Right lung (tissue), 5 donors: ENCODE data around the gene ZSWIM1. TPM values are rescaled to one million over a fixed set of nuclear protein-coding genes. Genes with fewer than 3 reads are reported as not detected.

Experiments used
- DNase-seq, 2 donors: peaks; one replicate each; pipeline ENCODE4 v3.0.0-alpha.2; 2013
- polyA plus RNA-seq, 5 donors: library from polyadenylated mRNA; unstranded; fragments of 120-200 nt; gene quantifications; one replicate each; pipeline versions ENCODE4 v1.2.1 to v1.2.3, GENCODE V29; 2013; ENCODE audit warnings: inconsistent platforms in 1 of 5, low replicate concordance in 1 of 5; ENCODE audit not compliant: insufficient read length in 5 of 5, insufficient read depth in 1 of 5

Gene ZSWIM1
- polyA plus RNA-seq, 5 donors = 12.0 to 15.5 (median 14.3) TPM

DNA sequence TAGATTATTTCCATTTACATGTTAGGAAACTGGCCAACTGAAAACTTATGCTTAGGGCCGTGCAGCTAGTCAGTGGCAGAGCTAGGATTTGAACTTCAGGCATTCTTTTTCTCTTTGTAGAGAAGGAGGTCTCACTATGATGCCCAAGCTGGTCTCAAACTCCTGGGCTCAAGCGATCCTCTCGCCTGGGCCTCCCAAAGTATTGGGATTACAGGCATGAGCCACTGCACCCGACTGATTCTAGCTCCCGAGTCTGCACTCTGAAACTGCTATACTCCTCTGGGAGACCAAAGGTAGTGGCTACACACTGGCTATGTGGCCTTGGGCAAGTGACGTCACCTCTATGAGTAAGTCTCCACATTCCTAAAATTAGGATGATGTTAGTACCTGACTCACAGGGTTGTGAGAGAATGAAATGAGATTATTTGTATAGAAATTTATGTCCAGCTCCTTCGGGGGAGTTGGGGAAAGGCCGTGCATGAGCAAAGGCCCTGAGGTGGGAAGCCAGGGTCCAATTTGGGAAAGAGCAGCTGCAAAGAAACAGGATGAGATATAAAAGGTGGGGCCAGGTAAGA is 24.6 kb downstream of the ZSWIM1 start:
- no peak for DNase-seq

DNA sequence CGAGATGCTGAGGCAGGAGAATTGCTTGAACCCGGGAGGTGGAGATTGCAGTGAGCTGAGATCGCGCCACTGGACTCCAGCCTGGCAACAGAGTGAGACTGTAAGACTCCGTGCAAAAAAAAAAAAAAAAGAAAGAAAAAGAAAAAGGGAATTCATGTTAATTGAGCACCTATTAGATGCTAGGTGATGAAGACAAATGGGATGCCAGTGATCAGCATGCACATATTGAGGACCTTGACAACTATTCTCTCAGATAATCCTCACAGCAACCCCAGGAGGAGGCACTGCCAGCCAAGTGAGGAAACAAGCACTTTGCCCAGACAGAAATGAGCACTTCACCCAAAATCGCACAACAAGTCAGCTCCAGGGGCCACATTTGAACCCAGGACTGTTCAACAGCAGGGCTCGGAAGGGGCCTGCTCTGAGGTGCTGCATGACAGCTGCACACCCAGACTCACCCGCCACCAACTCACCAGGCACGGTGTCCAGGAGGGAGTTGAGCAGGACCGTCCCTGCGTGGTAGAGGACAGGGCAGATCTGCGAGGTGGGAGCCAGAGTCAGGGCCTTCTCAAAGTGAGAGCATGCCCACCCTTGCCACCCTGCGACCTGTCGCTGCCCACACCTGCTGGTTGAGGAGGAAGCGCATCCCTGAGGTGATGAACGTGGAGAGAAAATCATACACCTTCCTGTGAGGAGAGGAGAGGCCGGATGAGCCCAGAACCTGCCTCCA is 26.4 kb downstream of the ZSWIM1 start:
- no peak for DNase-seq

DNA sequence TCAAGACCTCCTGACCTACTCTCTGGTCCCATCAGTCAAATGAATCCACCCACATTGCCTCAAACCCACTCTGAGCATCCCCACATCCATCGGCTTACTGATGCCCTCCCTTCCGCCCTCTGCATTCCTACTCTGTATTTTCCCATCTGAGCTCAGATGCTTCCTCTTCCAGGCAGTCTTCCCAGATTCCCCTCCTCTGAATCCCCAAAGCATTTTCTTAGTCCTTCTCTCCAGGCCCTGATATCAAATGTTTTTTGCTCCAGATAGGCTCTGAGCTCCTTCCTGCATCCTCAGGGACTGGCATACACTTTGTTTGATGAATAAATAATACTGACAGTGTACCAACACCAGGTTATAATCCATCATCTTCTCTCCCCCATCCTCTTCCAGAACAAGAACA is 27.1 kb downstream of the ZSWIM1 start:
- no peak for DNase-seq

DNA sequence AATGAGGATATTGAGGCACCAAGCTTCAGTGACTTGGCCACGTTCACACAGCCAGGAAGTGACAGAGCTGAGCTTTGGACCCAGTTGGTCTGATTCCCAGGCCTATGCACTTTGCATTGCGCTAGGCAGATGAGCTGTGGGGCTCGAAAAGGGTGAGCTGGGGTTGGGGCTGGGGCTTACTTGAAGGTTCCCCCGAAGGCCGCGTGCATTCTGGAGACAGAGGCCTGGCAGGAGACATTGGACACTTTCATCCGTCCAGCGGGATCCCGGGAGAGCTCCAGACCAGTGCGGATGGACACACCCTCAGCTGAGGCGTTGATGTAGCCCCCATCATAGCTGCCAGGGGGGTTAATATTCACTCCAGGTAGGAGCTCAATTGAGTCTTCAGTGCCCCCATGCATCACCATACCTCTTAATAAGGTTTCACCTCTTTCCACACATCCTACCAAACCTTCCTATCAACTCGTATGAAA is 28.3 kb downstream of the ZSWIM1 start:
- DNase-seq = no peak

DNA sequence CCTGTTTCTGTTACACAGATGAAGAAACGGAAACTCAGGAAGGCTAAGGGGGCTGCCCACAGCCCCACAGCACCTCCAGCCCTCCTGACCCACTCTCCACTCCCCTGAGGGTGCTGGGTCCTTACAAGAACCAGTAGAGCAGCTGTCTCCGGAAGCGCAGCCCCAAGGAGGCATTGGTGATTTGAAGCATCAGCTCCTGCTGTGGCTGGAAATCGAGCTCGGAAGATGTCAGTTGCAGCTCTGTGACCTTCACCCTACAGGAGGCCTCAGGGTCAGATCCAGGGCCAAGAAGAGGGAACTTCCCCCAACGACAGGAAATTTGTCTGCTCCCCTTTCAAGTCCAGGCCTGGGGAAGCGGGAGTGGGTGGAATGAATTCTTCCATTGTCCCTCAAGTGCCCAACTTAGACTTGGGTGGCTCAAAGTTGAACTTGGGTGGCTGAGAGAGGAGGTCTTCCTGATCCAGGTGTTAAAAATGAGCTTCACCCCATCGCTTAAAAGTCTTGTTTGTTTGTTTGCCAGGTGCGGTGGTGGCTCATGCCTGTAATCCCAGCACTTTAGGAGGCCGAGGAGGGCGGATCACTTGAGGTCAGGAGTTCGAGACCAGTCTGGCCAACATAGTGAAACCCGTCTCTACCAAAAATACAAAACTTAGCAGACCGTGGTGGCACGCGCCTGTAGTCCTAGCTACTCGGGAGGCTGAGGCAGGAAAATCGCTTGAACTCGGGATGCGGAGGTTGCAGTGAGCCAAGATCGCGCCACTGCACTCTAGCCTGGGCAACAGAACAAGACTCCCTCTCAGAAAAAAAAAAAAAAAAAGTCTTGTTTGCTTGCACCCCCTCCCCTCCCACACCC is 29.0 kb downstream of the ZSWIM1 start:
- no peak for DNase-seq

DNA sequence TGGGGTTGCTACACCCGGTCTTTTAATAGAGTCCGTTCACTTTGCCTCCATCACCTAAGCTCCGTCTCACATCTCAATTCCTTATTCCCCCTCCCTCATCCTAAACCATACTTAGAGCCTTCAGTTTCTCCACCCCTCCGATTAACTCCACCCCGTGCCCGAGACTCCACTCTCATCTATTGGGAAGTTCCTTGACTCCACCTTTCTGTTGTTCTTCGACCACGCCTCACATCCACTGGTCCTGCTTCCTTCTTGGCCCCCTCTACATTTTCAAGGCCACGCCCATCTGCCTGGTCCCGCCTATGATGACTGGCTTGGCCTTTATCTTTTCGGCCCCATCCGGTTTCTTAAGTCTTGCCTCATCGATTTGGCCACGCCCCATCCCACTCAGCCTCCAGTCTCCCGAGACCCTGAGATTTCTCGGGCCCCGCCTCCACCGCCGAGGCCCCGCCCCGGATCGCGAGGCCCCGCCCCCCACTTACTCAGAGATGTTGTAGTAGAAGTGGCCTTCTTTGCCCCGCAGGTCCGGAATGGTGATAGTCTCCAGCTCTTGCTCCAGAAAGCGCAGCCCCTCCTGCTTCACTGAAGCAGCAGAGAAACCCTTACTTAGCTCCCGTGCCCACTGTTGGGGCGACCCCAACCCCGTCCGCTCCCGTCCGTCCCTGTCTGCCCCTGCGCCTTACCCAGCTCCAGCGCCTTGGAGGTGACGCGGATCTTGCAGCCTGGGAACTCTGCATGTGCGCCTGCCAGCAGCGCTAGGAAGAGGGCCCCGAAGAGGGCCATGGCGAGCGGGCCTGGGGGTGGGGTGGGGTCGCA is 29.9 kb downstream of the ZSWIM1 start:
- peak; percentile 90 to 93 for DNase-seq

DNA sequence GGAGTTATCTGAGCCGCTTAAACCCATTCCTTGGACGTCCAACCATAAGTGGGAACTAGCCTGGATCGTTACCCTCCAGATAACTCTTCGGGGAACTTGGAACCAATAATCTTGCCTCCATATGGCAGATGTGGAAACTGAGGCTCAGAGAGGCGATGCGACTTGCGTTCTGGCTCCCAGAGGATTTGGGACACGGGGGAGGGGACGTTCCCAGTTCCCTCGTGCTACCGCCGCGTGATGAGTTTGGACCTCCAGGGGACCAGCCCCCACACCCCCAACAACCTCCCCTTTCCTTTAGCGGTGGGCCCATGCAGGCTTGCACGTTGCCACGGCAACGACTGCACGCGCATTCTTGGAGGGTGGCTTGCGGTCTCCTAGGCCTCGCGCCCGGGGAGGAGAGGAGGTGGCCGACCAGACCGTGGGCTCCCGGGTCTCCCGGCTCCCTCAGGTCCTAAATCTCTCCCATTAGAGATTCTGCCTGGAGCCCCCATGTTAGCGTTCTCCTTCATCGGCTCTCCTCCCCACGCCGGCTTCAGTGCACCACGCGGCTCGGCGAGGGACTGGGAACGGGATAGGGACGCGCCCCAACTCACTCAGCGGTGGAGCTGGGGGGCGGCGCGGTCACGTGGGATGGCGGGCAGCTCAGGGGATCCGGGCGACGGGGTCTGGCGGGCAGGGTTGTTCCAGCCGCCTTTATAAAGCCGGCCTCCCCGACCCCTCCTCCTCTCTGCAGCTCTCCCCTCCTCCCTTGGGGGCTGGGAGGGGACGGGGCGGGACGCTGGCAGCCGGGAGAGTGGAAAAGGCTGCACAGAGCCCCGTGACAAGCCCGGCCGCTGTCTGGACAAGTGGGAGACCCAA is 30.7 kb downstream of the ZSWIM1 start, which contains the start of gene PLTP:
TSS of gene PLTP (minus strand) at position 670 of the 858 bp plus-strand sequence. CDS start 703 bp downstream, outside the sequence.
- DNase-seq = peak; percentile 82 to 83

DNA sequence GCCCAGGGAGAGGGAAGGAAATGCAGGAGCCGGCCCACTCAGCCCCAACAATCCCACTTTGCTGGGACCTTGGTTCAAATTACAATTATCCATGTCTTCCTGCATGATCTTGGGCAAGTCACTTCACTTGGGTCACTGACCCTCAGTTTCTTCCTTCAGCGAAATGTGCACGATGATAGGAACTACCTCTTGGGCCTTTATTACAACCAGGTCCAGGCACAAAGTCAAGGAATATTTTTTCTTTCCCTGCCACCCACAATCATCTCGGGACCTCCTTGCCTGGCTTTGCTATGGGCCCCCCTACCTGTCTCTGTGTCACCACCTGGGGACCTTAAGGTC is 31.3 kb downstream of the ZSWIM1 start:
- no peak for DNase-seq

DNA sequence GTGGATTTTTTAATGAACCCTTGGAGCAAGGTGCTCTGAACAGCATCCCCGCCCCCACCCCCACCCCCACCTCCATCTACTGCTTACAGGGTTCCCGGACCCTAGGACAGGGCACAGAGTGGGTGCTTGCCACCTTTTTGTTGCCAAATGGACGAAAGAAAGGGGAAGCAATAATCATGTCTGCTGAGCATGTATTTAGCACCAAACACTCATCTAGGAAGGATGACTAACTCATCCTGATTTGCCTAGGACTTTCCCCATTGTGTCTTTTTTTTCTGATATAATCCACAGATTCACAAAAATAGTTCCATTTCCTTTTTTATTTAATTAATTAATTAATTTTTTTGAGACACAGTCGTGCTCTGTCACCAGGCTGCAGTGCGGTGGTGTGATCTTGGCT is 32.1 kb downstream of the ZSWIM1 start:
- no peak for DNase-seq

DNA sequence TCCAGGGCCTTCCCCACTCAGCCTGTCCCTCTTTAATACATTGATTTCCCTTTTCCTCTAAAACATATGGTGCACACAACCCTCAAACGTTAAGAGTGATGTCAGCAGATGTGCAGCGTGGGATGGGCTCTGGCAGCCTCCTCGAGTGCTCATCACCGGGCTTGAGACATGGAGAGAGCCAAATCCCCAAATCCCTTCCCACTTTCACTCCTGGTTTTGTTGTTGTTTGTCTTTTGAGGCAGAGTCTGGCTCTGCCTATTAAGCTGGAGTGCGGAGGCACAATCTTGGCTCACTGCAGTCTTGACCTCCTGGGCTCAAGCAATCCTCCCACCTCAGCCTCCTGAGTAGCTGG is 36.7 kb downstream of the ZSWIM1 start:
- no peak for DNase-seq

DNA sequence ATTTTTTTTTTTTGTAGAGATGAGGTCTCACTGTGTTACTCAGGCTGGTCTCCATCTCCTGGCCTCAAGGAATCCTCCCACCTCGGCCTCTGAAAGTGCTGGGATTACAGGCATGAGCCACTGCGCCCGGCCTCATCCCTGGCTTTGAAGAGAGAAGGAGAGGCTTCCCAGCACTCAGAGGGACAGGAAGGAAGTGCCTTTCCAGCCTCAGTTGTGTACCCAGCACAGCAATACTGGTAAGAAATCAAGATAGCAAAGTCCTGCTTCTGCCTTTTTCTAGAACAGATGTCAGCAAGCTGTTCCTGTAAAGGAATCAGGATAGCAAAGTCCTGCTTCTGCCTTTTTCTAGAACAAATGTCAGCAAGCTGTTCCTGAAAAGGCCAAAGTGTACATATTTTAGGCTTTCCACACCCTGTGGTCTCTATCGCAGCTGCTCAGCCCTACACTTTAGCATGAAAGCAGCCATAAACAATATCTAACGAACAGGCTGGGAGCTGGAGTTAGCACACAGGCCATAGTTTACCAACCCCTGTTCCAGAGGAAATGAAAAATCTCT is 37.2 kb downstream of the ZSWIM1 start:
- peak in 1 of 2 donors; percentile 33 for DNase-seq

DNA sequence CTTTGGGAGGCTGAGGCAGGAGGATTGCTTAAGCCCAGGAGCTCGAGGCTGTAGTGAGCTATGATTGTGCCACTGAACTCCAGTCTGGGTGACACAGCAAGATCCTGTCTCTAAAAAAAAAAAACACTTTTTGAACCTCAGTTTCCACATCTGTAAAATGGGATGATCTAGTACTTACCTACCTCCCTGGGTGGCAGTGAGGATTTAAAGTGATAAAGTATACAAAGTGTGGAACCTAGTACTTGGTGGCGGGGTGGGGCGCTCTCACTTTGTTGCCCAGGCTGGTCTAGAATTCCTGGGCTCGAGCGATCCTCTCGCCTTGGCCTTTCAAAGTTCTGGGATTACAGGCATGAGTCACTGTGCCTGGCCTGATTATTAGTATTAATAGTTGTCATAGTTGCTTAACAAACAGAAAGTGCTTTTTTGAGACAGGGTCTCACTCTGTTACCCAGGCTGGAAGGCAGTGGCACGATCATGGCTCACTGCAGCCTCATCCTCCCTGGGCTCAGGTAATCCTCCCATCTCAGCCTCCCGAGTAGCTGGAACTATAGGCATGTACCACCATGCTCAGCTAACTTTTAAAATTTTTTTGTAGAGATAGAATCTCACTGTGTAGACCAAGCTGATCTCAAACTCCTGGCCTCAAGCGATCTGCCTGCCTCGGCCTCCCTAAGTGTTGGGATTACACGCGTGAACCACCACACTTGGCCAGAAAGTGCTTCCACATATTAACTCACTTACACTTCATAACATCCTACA is 37.9 kb downstream of the ZSWIM1 start:
- no peak for DNase-seq

DNA sequence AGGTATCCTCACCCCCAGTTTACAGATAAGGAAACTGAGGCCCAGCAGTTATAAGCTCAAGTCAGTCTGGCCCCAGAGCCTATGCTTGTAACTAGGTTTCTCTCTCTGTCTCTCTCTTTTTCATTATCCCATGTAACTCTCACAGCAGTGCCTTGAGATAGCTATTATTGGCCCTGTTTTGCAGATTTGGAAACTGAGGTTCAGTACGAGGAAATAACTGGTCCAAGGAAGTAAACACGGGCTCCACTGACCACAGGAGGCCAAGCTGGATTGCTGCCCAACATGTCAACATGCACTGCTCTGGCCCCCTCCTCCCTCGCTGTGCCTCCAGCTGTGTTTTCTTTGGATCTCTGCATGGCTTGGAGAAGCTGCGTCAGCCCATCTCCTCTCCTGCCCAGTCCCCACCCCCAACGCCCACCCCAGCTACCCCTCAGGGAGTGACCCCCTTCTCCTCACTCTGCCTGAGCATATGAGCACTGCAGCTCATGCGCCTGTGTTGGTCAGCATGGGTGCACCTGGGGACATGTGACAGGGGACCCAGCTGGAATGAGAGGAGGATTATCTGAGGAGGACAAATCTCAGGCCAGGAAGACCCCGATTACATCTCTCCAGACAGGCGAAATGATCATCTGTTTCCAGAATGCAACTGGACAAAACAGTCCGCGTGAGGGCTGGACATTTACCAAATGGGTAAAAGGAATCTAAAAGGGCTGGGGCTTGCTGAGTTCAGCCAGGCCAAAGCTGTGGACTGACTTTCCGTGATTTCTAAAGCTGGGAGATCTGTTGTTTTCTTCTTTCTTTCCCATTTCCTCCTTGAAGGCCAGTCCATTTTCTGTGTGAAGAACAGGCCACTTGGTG is 38.7 kb downstream of the ZSWIM1 start:
- DNase-seq = peak; percentile 80 to 85

DNA sequence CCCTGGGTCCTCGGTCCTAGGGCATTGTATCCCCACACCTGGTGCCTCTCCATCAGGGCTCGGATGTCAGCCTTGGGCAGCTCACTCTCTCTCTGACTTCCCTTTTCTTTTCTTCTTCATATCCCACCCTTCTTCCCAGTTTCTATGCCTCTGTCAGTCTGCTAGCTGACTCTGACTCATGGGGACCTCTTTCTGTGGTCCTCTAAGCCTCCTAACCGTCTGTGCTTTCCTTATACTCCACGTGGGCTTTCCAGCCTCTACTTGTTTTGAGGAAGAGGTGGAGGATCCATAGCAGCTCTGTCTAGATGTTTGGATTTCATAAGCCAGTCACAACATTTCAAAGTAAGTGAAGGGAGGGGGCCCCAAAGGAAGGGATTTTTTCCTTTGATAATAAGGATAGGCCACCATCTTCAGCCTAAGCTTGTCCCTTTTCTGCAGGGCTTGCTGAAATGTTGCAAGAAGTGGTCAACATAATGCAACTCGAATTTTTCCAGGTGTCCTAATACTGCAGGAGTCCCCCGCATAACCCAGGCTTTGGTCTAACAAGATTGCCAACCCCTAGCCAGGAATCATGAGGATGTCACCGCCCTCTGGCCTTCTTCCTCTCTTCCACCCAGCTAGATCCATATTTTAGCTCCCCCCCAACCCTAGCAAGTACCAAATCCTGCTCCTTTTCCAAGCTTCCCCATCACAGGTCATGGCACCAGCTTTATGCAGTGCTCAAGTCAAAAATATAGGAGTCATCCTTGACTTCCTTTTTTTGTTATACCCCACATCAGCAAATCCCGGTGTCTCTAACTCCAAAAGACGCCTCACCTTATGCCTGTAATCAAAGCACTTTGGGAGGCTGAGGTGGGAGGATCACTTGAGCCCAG is 39.7 kb downstream of the ZSWIM1 start:
- no peak for DNase-seq

DNA sequence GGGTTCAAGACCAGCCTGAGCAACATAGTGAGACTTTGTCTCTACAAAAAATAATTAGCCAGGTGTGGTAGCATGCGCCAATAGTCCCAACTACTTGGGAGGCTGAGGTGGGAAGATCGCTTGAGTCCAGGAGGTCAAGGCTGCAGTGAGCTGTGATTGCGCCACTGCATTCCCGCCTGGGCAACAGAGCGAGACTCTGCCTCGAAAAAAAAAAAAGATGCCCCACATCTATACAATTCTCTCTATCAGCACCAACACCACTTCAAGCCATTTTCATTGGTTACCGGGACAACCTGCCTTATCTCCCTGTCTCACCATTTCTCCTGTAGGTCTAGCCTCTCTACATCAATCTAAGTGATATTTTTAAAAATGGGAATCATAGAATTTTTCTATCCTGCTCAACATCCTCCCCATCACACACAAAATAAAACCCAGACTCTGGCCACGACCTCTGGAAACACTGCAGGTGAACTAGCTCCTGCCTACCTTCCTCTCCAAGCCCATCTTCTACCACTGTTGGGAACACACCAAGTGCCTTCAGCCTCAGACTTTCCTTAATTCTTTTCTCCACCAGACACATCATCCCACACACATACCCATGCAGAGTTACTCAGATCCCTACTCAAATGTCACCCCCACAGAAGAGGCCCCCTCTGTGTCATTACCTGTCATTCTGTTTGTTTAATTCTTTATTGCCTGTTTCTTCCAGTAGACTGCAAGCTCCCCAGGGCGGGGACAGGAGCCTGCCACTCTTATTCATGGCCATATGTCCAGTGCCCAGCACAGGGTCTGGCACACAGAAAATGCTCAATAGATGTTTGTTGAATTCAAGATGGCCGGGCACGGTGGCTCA is 40.5 kb downstream of the ZSWIM1 start:
- DNase-seq = no peak

DNA sequence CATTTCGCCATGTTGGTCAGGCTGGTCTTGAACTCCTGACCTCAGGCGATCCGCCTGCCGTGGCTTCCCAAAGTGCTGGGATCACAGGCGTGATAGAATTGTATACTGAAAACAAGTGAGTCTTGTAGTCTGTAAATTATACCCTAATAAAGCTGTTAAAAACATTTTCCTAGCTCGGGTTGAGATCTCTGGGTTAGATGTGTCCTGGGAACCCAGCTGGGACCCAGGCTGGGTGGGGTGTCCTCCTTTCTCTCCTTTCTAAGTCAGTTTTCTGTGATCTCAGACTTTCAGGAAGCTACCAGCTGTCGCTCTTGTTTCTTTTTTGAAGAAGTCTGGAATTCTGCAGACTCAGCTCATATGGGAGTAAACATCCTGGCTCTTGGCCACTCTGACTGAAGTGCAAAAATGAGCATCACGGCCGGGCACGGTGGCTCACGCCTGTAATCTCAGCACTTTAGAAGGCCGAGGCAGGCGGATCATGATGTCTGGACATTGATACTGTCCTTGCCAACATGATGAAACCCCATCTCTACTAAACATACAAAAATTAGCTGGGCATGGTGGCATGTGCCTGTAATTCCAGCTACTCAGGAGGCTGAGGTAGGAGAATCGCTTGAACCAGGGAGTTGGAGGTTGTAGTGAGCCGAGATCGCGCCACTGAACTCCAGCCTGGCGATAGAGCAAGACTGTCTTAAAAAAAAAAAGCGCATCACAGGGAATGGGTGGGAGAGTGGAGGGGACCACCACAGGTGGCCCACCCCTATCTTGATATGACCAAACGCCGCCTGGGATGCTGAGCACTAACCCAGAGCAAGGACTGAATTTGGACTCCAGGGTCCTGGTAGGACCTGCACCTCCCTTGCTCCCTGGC is 43.6 kb downstream of the ZSWIM1 start:
- DNase-seq = peak; percentile 74 to 83
